HG02642 (cell line): ENCODE measurements around the gene CRYGD.
A peak's percentile ranks its signal among the peaks of the same experiment; 100 is the strongest.
"Not testable (repeated sequence)": the region's sequence is repeated elsewhere in the genome, so short reads cannot be mapped to it uniquely, and the experiment has no call there.

Source experiments
- ATAC-seq: cut with Tn5 transposase; IDR thresholded peaks from one replicate; pipeline ENCODE4 v1.9.1; 2021; ENCODE audit warnings: mild to moderate bottlenecking; ENCODE audit not compliant: unreplicated experiment, poor library complexity

CRYGD gene

DNA sequence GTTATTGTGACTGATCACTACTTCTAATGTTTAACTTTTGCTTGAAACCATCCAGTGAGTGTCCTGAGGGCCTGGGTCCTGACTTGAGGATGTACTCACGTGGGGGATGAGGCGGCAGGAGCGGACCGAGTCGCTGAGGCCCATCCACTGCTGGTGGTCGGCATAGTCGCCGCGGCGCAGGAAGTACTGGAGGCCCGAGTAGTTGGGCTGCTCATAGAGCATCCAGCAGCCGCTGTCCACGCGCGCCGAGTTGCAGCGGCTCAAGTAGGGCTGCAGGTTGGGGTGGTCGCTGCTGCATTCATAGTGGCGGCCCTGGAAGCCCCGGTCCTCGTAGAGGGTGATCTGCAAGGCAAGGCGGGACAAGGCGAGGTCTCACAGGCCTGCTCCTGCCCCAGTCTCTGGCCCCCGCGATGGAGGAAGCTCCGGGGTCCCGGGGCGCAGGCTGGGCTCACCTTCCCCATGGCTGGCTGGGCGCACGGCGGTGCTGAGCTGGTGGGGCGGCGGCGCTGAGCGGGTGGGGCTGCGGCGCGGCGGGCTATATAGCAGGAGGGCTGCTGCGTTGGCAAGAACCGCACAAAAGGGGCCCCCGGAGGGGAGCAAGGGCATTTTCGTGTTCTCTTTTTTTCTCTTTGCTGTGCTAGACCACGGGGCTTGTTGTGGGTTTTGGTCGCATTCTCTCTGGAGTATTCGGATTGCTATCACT lies at the start of gene CRYGD:
Gene CRYGD, minus strand, starts transcription at position 512 of the 703 bp plus-strand sequence. Its CDS starts 51 bp downstream, at position 461.
- not testable (repeated sequence) for ATAC-seq

DNA sequence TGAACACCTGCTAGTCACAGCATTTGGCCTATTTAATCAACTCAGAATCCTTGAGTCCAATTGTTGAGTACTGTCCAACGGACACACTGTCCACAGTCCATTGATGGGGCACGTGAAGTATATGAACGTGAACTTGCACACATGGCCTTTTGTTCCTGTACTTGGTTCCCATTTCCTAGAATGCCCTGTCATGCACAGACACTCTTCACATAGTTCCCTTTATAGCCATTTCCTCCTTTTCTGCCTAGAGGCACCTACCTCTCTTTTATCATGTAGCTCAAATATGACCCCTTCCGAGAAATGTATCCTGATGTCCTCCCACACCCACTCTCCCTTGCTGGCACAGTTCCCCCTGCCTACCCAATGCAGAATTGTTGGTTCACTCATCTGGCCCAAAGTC lies 47.8 kb upstream of the CRYGD start:
- ATAC-seq = no peak

DNA sequence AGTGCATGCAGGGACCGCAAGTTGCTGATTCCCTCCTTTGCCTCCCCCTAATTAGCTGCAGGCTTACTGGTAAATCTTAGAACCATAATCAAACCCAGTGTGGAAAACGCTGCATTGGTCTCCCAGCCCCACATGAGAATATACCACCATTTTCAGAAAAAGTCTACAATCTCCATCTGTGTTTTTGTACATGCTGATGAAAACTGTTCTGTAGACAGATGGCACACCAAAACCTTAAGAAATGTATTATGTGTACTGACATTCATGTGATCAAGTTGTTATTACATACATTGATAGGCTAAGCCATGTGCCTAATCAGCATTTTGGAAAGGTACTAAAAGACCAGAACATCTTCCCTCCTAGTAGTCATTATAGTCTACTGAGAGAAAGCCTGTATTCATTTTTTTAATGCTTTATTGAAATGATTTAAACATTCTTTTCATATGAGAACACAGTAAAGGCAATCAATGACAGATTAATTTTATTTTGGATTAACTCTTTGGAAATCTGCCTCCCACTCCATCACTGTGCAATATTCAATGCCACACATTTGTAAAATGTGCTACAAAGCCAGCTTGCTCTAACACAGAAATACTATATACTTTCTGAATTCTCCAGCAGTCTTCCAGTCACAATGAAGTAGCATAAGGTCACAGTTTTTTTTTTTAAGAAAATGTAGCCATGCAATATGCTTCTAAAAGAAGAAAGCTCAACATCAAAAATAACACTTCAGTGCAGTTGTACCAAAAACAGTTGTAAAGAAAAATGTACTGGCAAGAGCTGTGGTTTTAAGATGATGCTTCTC lies 40.8 kb upstream of the CRYGD start:
- no peak for ATAC-seq

DNA sequence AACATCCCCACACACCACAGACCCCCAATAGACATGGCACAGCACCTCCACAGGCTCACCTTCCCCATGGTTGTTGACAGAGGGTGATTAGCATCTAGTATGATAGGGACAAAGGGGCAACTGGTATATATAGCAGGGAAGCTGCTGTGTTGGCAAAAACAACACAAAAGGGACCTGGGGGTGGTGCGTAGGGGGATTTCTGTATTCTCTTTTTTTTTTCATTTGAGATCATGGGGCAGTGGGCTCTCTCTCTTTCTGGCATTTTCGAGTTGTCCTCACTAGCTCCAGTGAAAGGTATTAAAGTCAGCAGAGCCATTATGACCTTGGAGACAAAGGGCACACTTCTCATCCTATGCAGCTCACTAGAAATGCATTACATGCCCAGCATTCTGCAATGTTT lies 39.2 kb upstream of the CRYGD start, which contains the start of gene CRYGA:
Gene CRYGA, minus strand, starts transcription at position 101 of the 400 bp plus-strand sequence. Its CDS starts 33 bp downstream, at position 68.
- no peak for ATAC-seq

DNA sequence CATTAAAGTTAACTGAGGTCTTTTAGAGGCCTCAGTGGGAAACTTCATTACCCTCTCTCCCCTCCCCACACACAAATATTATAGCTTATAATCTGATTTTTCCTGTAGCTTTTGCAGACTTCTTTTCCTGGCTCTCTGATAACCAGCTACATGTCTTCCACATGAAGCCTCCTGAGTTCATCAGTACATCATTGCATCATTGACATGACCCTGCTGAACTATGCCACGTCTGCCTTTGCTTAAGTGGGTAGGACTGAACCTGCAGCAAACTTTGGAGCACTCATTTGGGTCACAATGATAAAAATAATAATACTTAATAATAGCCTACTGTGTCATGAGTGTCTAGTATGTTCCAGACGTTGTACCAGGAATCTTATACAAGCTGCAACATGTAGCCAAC lies 32.1 kb upstream of the CRYGD start:
- no peak for ATAC-seq

DNA sequence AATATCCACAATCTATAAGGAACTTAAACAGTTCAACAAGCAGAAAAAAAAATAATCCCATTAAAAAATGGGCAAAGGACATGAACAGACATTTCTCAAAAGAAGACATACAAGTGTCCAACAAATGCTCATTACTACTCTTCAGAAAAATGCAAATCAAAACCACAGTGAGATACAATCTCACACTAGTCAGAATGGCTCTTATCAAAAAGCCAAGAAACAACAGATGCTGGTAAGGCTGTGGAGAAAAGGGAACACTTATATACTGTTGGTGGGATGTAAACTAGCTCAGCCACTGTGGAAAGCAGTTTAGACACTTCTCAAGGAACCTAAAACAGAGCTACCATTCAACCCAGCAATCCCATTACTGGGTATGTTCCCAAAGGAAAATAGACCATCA lies 28.8 kb upstream of the CRYGD start:
- no peak for ATAC-seq

DNA sequence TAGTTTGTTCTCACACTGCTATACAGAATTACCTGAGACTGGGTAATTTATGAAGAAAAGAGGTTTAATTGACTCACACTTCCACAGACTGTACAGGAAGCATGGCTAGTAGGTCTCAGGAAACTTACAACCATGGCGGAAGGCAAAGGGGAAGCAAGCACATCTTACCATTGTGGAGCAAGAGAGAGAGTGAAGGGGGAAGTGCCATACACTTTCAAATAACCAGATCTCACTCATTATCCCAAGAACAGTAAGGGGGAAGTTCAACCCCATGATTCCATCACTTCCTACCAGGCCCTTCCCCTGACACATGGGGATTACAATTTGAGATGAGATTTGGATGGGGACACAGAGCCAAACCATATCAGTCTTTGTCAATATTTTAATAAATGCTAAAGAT lies 26.6 kb upstream of the CRYGD start:
- ATAC-seq = no peak

DNA sequence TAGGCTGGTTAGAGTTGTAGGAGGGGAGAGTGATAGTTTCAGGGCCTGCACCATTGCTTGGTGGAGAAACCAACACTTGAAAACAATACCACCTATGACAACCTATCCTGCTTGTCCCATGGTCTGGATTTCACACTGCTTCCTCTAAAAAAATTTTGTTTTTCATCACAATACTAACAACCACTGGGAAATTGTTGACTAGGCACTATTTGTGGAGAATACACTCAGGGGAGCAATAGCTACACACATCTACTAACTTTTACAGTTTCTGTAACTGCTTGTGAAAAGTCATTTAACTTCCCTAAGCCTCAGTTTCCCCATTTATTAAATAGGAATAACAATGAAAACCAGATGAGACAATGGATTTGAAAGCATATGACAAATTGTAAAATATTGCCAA lies 25.8 kb upstream of the CRYGD start:
- no peak for ATAC-seq

DNA sequence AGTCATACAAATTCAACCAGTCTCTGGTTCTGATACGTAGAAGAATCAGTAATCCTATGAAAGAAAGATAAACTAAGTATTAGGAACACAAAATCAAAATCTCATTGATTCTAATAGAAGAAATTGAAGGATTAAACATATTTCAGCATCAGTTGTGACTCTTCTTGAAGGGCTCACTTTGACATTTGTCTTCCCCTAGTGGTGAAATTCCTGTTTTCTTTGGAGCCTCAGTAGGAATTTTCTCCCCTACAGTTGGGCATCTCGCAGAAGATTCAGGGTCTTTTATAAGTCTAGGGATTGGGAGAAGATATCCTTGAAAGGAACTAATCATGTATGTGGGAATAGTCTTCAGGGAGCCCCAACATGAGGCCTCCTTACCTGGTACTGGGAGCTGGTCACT lies 24.5 kb upstream of the CRYGD start:
- ATAC-seq = no peak

DNA sequence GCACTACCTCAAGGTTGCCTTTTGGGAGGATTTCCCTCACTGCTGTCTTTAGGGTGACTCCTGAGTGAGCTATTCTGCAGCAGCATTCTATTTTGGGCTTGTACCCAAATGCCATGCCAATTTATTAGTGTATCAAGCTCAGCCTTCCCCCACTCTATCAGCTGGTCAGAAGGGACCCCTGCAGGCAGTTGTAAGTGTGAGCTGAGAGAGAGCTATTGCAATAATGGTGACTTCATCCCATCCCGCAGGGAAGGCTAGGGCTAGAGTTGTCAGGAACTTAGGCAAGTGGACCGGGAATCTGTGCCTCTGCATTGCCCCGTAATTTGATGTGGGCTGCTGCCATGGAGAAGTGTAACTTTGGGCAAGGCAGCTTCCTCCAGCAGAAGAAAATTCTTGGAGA lies 23.4 kb upstream of the CRYGD start:
- ATAC-seq = no peak

DNA sequence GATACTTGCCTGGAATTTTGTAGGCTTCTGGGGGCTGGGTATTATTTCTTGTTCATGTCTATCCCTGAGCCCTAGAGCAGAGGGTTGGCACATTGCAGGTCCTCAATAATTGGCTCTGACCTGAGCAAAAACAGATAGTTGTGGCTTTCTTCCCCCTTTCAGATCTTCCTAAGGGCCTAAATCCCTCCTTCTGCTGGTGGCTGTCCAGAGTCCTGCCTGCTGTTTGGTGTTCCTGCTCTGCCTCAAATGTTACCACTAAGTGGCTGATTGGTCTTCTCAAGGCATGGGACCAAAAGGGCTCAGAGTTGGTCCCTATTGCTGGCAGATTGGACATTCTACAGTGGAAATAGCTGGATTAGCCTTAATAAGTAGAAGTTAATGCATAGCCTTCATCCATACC lies 22.7 kb upstream of the CRYGD start:
- no peak for ATAC-seq

DNA sequence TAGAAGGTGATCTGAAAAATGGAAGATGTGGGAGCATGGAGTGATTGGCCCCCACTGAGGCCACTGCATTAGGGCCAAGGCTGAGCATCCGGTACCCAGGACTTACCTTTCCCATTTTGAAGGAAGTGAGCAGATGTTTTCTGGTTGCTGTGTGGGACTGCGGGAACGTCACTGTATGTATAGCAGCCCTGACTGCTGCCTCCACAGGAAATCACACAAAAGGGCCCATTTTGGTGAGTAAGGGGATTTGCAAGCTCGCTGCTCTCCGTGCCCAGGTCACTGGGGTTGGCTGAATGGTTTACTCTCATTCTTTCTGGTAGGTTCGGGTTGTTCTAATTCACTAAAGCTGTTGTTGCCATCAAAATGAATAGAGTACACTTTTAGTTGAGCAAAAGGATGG lies 21.7 kb upstream of the CRYGD start, which contains the start of gene CRYGB:
Gene CRYGB, minus strand, starts transcription at position 153 of the 400 bp plus-strand sequence. Its CDS starts 38 bp downstream, at position 115.
- no peak for ATAC-seq

DNA sequence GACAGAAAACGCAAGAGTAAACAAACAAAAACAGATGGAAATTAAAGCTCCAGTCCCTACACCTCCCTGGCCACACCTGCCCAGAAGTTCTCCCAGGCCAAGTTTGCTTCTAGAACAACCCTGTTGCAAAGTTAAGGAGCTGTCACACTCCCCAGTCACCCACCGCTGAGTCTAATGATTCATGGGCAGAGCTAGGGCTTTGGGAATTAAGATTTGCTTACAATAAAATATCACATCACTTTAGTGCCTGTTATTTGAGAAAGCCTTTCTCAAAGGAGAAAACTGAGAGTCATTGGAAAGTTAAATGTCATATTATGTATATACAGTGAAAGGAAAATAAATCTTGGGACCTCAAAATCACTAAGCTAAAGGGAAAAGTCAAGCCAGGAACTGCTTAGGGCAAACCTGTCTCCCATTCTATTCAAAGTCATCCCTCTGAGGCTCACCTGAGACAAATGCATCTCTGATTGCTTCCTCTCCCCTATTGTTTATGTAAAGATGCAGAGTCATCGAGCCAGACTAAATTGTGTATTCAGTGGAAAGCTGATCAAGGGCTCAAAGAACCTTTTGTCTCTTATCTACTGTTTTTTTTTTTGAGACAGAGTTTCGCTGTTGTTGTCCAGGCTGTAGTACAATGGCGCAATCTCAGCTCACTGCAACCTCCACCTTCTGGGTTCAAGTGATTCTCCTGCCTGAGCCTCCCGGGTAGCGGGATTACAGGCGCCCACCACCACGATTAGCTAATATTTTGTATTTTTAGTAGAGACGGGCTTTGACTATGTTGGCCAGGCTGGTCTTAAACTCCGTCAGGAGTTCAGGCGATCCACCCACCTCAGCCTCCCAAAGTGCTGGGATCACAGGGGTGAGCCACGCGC lies 18.8 kb upstream of the CRYGD start:
- ATAC-seq = no peak

DNA sequence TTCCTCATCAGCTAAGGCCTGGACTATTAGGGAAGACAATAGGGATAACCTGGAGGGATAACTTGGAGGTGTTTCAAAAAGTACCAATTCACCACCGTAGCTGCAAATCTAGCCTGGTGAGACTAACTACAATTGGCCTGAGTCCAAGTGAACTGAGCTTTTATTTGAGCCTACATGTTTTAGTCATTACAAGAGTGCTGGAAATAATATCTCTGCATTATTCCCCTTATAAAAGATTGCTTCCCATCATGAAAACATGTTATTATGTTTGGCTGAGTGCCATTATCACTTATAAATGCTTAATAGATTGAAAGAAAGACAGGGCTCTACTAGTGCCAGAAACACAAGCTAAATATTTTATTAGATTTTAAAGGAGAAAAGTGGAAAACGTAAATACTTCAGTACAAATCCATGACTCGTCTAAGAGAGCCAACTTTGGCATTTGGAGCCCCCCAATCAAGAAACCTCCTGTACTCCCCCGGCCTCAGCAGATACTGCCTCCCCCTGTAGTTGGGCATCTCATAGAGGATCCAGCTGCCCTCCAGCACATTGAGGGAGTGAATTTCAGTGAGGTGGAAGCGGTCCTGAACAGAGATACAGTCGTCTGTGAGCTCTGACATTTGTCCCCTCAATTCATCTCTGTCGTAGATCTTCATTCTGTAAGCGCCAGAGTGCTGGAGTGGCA lies 18.1 kb upstream of the CRYGD start:
- ATAC-seq = no peak

DNA sequence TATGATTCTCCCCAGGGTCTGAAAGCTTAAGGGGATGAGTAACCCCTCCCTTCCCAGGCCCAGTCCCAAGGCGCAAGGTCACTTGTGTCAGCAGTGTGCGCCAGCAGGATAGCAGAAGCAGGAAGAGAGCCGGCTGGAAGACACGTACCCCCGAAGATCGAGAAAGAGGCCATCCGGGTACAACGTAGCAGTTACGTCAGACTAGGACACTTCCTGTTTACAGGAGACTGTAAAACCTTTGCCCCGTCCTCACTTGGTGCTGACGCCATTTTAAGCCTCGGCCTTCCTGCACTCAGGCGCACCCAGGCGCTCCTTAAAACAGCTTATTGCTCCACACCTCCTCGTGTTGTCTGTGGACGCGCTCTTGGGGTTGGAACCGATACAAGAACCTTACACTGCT lies 15.1 kb upstream of the CRYGD start:
- ATAC-seq = no peak

DNA sequence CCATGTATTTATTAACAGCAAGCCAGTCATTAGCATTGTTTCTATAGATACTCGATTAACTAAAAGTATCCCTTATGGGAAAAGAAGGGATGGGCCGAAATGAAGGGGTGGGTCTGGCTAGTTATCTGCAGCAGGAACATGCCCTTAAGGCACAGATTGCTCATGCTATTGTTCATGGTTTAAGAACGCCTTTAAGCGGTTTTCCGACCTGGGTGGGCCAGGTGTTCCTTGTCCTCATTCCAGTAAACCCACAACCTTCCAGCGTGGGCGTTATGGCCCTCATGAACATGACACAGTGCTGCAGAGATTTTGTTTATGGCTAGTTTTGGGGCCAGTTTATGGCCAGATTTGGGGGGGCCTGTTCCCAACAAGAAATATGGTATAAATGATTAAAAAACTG lies 14.0 kb upstream of the CRYGD start:
- not testable (repeated sequence) for ATAC-seq

DNA sequence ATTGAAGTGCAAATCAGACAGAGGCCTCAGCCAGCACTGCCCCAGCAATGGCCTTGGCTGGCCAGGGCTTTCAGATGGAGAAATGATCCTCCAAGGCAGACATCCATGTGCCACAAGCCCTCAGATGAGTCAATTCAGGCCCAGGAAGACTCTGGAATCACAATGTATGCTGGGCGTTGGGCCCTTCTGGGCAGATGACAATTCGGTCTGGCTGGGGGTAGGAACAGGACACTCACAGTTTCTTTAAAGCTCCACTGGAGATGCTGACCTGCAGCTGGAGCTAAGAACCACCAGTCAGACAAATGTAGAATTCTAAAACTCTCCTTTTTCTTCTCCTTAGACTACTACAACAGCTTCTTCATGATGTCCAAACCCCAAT lies 12.4 kb upstream of the CRYGD start:
- no peak for ATAC-seq

DNA sequence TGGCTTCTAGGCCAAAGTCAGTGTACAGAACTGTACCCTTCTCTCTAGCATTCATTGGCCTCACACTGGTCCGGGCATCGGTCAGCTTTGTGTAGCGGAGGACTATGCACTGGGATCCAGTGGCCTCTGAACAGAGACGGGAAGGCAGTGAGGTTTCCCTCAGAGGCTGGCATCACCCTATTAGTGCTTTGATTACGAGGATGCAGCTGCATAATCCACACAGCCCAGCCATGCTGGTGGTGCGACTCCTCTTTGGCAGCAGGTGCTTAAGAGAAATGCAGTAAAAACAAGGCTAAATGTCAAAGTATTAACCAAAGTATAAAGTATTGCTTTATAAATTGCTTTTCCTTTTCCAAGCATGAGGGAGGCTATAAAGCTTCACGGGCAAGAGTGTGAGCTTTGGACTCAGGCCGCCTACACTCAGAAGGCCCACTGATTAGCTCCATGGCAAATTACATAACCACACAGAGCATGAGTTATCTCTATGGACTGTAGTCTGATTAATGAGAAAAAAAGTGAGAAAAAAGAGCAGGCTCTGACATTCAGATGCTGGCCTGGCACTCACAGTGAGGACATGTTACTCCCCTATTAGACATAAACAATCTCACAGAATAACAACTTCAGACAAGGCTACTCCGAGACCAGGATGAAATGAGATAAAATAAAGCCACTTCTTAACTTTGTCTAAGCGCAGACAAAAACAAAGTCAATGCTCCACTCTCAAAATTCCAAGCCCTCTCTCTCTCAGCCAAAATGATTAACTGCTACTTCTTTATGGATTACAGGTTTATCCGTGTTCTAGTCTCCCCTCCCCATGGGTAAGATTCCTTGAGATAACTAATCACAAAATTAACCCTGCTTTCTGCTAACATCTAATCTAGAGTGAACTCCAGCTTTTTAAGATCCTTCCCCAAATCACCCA lies 11.7 kb upstream of the CRYGD start:
- no peak for ATAC-seq

DNA sequence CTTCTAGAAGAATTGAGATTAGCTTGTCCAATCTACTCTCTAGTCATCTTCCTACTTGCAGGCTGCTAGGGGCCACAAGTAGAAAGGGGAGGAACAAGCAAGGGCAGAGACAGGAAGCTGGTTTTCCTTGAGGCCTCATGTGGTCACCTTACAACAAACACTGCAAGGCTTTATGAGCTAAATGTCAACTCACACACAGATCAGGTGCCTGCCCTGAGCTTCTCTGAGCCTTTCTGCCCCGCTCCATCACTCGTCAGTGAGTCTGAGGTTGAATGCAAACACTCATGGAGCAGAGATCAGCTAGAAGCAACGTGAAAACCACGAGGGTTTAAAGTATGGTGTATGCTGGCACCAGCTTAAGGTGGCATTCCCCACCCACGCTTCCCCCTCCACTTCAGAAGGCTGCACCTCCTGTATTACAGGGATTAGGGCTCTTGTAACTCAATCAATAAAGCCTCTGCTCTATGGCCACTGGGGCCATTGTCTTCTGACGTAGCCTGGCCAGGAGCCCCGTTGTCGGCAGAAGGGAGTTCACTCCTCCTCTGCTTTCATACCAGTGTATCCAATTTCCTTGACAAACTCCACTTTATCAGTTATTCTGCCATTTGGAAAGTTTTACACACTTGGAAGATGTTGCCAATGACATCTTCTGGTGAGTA lies 10.7 kb upstream of the CRYGD start:
- ATAC-seq = peak; percentile 41
